ENCODE results near the gene DCLK1. TPM values are rescaled to one million over a fixed set of nuclear protein-coding genes. Genes with fewer than 3 reads are reported as not detected.

DCLK1 gene
- total RNA-seq, 1 experiment from 2014 or later: 0.10 TPM

DNA sequence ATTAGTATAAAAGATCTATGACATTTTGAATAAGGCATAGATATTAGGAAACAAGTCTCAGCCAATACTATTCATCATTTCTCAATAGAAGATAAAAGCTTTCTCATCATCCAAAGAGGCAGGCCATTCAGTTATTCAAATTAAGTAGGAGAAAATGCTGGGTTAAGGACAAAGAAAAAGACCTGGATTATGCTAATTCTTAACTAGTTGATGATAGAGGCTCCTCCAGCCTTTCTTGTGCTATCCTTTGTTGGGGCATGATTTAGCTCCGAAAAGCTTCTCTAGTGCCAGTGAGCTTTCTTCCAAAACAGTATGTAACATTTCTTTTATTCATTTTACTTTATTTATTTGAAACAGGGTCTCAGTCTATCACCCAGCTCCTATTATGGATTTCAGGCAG lies 223.0 kb downstream of the DCLK1 start:
- BruUV-seq (replicated peaks): no TSS peak
- no peak for DNase-seq (ENCODE audit: low read depth, low spot score)
- intact Hi-C loops (cut with micrococcal nuclease): no loop called here

More for the DNA sequence above, 223.0 kb downstream of the DCLK1 start:
- H3K27me3 ChIP-seq (ENCODE audit: insufficient read depth, low read length): peaks cover 21% of the 10 kb centered on the region
- ChIA-PET POLR2A (no interaction called here), RAD21 (ENCODE audit: low non-redundant PET in 1 of 2, low total read pairs in 2 of 2, uncharacterized antibody in 2 of 2, unreplicated experiment in 2 of 2) (no interaction called here), CTCF (no interaction called here)
- no peaks in the 10 kb centered on the region for H3K4me1 ChIP-seq (ENCODE audit: control insufficient read depth in 1 of 2, insufficient read depth in 2 of 2, low read length in 2 of 2)
- H3K4me3 ChIP-seq (replicated peaks in 1 of 2; ENCODE audit: low read depth in 1 of 2, low read length in 2 of 2): no peak overlapping the region
- ATAC-seq: no peak
- H3K79me2 ChIP-seq (ENCODE audit: insufficient read depth, low read length): no peaks in the 10 kb centered on the region
- H2AFZ ChIP-seq (ENCODE audit: low read depth, low read length, poor library complexity, severe bottlenecking): no peak overlapping the region
- no peaks in the 10 kb centered on the region for H4K20me1 ChIP-seq (ENCODE audit: insufficient read depth)
- no peaks in the 10 kb centered on the region for H3K9me3 ChIP-seq (ENCODE audit: control insufficient read depth in 1 of 2, insufficient read depth in 1 of 2, low read depth in 1 of 2, low read length in 2 of 2)
- TF ChIP-seq SRF (IDR thresholded peaks at IDR 0.05; ENCODE audit: low read depth): no peak
- TF ChIP-seq CEBPB (IDR thresholded peaks at IDR 0.05; ENCODE audit: low read depth): no peak
- no peak for TF ChIP-seq SIN3A (IDR thresholded peaks at IDR 0.05; ENCODE audit: low read depth)
- TF ChIP-seq, protein P1, sequence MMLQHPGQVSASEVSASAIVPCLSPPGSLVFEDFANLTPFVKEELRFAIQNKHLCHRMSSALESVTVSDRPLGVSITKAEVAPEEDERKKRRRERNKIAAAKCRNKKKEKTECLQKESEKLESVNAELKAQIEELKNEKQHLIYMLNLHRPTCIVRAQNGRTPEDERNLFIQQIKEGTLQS (IDR thresholded peaks at IDR 0.05): no peak
- no peak for TF ChIP-seq POLR2A (IDR thresholded peaks at IDR 0.05; ENCODE audit: borderline replicate concordance, extremely low read depth, insufficient read depth, insufficient read length)
- no peak for TF ChIP-seq TCF7L2 (IDR thresholded peaks at IDR 0.05; ENCODE audit: borderline replicate concordance, extremely low read depth, insufficient read depth, insufficient read length)
- TF ChIP-seq FOSL1 (IDR thresholded peaks at IDR 0.05; ENCODE audit: low read depth): no peak
- no peak for TF ChIP-seq ELF1 (IDR thresholded peaks at IDR 0.05; ENCODE audit: borderline replicate concordance, low read depth)
- TF ChIP-seq, protein P2, sequence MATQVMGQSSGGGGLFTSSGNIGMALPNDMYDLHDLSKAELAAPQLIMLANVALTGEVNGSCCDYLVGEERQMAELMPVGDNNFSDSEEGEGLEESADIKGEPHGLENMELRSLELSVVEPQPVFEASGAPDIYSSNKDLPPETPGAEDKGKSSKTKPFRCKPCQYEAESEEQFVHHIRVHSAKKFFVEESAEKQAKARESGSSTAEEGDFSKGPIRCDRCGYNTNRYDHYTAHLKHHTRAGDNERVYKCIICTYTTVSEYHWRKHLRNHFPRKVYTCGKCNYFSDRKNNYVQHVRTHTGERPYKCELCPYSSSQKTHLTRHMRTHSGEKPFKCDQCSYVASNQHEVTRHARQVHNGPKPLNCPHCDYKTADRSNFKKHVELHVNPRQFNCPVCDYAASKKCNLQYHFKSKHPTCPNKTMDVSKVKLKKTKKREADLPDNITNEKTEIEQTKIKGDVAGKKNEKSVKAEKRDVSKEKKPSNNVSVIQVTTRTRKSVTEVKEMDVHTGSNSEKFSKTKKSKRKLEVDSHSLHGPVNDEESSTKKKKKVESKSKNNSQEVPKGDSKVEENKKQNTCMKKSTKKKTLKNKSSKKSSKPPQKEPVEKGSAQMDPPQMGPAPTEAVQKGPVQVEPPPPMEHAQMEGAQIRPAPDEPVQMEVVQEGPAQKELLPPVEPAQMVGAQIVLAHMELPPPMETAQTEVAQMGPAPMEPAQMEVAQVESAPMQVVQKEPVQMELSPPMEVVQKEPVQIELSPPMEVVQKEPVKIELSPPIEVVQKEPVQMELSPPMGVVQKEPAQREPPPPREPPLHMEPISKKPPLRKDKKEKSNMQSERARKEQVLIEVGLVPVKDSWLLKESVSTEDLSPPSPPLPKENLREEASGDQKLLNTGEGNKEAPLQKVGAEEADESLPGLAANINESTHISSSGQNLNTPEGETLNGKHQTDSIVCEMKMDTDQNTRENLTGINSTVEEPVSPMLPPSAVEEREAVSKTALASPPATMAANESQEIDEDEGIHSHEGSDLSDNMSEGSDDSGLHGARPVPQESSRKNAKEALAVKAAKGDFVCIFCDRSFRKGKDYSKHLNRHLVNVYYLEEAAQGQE (IDR thresholded peaks at IDR 0.05; ENCODE audit: low read depth): no peak
- TF ChIP-seq YY1 (IDR thresholded peaks at IDR 0.05; ENCODE audit: extremely low read depth, insufficient replicate concordance, low read depth, low read length): no peak
- no peak for TF ChIP-seq MAX (IDR thresholded peaks at IDR 0.05)
- no peaks in the 10 kb centered on the region for H3K9me2 ChIP-seq (ENCODE audit: insufficient read depth)
- no peaks in the 10 kb centered on the region for H3K36me3 ChIP-seq (ENCODE audit: control insufficient read depth in 1 of 2, insufficient read depth in 2 of 2, low read length in 2 of 2)
- H3K27ac ChIP-seq (ENCODE audit: low read depth, low read length): no peak overlapping the region
- no peak overlapping the region for H3K9ac ChIP-seq (ENCODE audit: low read length)
- no peak overlapping the region for H3K4me2 ChIP-seq (ENCODE audit: low read length)
